ENCODE measurements around the gene MYLK.

GRCh38 chr3:123872621-123873020 lies 11.5 kb downstream of the MYLK start:
- TF ChIP-seq CTCF (IDR thresholded peaks at IDR 0.05), result no peak
- TF ChIP-seq POLR2A (IDR thresholded peaks at IDR 0.05), result no peak
